GM12872 (cell line): Measurements from ENCODE around the gene TMEM63A.

ENCODE experiments used
- CTCF ChIP-seq: IDR thresholded peaks from 3 replicates; pipeline ENCODE4 v1.5.1; 2011; ENCODE audit warnings: low read depth, mild to moderate bottlenecking, low read length, moderate library complexity; ENCODE audit not compliant: insufficient read depth

TMEM63A gene

DNA sequence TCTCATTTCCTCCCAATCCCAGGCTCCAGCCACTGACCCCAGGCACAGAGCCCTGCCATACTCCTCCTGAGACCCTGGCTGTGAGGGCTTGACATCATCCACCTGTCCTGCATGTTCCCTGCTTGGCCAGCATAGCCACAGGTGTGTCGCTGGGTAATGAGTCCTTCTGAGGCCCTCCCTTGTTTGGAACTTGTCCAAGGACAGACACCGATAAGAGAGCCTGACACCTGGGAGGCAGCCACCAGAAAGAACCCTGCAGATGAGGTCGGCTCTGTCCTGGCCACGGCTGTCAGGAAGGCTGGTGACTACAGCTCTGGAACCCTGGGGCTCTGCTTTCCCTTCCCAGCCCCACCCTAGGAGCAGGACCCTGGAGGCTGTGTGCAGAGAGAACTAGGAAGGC is 34.6 kb downstream of the TMEM63A start:
- TF ChIP-seq CTCF, result no peak

DNA sequence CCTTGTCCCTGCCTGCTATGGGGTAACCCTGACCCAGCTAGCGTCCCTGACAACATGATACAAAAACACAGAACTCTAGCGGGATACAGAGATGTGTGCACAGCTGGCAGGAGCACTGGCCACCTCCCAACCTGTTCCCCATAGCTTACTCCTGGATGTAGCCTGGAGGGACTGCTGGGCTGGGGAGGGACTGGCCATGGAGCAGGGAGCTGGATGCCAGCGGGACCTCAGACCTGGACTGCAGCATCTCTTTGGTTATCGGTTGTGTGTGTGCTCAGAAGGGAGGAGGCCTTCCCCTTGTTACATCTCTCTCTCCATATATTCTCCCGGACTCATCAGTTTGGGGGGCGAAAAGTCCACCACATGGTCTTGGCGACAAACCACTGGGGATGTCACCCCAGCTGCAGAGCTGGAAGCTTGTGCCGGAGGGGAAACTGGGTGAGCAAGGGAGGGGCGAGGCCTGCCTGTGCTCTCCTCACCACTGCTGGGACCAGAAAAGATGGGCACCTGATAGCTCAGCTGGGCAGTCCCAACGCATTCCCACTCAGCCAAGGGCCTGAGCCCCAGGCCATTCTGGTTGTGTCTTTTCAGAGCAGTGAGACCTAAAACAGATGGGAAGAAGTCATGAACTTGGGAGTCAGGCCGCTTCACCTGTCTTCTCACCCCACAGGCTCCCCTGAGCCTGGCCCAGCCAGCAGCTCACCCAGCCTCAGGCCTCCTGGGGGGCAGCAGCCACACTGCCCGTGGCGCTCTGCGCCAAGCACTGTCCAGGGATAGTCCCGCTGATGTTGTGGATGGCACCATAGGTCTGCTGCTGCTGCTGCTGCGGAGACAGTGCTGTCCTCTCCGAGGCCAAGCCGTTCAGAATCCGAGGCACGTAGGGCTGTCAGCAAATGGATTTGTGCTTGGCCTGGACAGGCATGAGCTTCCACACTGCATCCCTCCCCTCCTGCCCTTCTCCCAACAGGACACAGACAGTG is 35.6 kb downstream of the TMEM63A start:
- TF ChIP-seq CTCF, result no peak

DNA sequence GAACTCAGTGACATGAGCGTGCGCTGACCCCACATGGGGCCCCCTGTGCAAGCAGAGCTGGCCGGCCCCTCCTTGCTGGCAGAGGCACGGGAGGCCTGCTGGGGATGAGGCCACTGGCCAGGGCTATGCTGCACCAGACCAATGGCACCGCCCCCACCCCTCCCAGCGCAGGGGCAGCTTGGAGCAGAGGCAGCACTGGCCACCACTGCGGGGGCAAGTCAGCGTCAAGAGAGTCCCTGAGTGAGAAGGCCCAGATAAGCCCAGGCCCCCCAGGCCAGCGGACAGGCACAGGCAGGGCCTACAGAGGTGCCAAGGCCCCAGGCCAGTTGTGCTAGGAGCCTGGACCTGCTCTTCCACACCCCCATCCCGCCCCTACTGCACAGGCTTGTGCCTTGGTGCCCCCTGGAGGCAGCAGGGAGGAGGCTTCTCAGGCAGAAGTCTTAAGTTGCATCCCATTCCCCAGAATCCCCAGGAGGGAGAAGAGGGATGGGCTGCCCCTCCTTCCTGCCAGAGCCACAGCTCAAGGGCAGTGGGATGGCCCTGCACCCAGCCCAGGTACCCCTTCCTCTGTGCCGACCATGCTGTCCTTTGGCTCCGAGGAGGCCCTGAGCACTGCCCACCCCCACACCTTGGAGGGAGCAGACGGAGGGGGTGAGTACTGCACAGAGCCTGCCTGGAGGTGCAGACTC is 36.5 kb downstream of the TMEM63A start:
- peak; percentile 59 for TF ChIP-seq CTCF

DNA sequence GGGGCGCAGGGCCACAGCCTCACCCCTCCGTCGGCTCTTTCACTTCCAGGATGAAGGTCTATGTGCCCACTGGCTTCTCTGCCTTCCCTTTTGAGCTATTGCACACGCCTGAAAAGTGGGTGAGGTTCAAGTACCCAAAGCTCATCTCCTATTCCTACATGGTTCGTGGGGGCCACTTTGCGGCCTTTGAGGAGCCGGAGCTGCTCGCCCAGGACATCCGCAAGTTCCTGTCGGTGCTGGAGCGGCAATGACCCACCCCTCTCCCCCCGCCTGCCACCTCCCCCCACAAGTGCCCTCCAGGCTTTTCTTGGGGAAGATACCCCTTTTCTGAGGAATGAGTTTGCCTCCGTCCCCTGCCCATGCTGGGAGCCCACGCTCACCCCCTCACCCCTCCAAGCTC is 37.1 kb downstream of the TMEM63A start:
- TF ChIP-seq CTCF, result no peak

GRCh38 chr1:225844236-225845061 is 37.7 kb downstream of the TMEM63A start:
- TF ChIP-seq CTCF, result no peak

- TF ChIP-seq CTCF, result no peak
These were observed 38.8 kb downstream of the TMEM63A start for GRCh38 chr1:225843426-225843795.

DNA sequence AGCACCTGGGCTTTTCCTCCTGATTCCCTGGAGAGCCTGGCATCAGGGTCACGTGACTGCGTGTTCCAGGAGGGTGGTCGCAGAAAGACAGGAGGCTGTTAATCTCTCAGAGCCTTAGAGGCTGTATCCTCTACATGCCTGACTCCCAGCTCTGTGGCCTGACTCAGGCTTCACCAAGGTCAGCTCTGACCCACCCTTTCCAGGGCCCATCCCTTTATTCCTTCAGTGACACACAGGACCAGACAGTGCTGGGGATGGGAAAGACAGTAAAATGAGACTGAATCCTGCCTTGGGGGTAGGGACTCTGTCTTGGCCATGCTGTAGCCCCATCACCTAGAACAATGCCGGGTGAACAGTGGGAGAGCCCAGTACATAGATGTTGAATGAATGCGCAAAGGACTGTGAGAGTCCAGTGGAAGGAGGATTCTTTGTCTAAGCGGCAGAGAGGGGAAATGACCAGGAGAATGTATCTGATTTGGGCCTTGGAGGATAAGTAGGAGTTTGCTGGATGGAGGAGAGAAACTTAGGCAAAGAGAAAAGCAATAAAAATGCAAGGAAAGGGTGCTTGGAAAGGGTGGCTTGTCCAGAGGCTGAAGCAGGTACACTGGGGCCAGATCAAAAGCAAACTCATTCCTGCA is 39.3 kb downstream of the TMEM63A start:
- no peak for TF ChIP-seq CTCF
